SK-N-SH treated with all-trans-retinoic acid at 6 μM for 48 hours (cell line): ENCODE measurements around the gene IL4I1.

Experiments used
- ARNTL ChIP-seq: fragments of 450-650 bp; formaldehyde crosslinking; IDR thresholded peaks from 2 replicates; pipeline ENCODE4 v1.5.0; 2020; ENCODE audit warnings: low read depth, mild to moderate bottlenecking, moderate library complexity, borderline replicate concordance
- CSDC2 ChIP-seq: fragments of 250-450 bp; sonication (Bioruptor Pico); IDR thresholded peaks from 2 replicates; pipeline ENCODE4 v1.5.0; 2020; ENCODE audit warnings: mild to moderate bottlenecking, moderate library complexity
- GLIS3 ChIP-seq: fragments of 250-450 bp; sonication (Bioruptor Pico); IDR thresholded peaks from 2 replicates; pipeline ENCODE4 v1.5.0; 2020; ENCODE audit warnings: mild to moderate bottlenecking, moderate library complexity
- PPARA ChIP-seq: fragments of 250-450 bp; sonication (Bioruptor Pico); IDR thresholded peaks from 2 replicates; pipeline ENCODE4 v1.5.0; 2020; ENCODE audit warnings: mild to moderate bottlenecking, borderline replicate concordance
- TCF4 ChIP-seq: fragments of 250-450 bp; sonication (Bioruptor Pico); IDR thresholded peaks from 2 replicates; pipeline ENCODE4 v1.8.0; 2021; ENCODE audit warnings: mild to moderate bottlenecking, moderate library complexity, borderline replicate concordance
- TOX ChIP-seq: fragments of 250-450 bp; sonication (Bioruptor Pico); IDR thresholded peaks from 2 replicates; pipeline ENCODE4 v1.8.0; 2021; ENCODE audit warnings: mild to moderate bottlenecking, moderate library complexity, borderline replicate concordance
- ZNF8 ChIP-seq: fragments of 450-650 bp; formaldehyde crosslinking; IDR thresholded peaks from 2 replicates; pipeline ENCODE4 v1.5.0; 2020; ENCODE audit warnings: mild to moderate bottlenecking, moderate library complexity
- TF ChIP-seq, protein P1 (sequence below): fragments of 250-450 bp; sonication (Bioruptor Pico); IDR thresholded peaks from 2 replicates; pipeline ENCODE4 v1.5.0; 2020; ENCODE audit warnings: mild to moderate bottlenecking, moderate library complexity
- TF ChIP-seq, protein P2 (sequence below): fragments of 250-450 bp; sonication (Bioruptor Pico); IDR thresholded peaks from 2 replicates; pipeline ENCODE4 v1.8.0; 2021; ENCODE audit warnings: low read depth, mild to moderate bottlenecking, moderate library complexity, borderline replicate concordance
- TF ChIP-seq, protein P3 (sequence below): fragments of 250-450 bp; sonication (Bioruptor Pico); IDR thresholded peaks from 2 replicates; pipeline ENCODE4 v1.8.0; 2020; ENCODE audit warnings: mild to moderate bottlenecking, moderate library complexity, borderline replicate concordance

DNA sequence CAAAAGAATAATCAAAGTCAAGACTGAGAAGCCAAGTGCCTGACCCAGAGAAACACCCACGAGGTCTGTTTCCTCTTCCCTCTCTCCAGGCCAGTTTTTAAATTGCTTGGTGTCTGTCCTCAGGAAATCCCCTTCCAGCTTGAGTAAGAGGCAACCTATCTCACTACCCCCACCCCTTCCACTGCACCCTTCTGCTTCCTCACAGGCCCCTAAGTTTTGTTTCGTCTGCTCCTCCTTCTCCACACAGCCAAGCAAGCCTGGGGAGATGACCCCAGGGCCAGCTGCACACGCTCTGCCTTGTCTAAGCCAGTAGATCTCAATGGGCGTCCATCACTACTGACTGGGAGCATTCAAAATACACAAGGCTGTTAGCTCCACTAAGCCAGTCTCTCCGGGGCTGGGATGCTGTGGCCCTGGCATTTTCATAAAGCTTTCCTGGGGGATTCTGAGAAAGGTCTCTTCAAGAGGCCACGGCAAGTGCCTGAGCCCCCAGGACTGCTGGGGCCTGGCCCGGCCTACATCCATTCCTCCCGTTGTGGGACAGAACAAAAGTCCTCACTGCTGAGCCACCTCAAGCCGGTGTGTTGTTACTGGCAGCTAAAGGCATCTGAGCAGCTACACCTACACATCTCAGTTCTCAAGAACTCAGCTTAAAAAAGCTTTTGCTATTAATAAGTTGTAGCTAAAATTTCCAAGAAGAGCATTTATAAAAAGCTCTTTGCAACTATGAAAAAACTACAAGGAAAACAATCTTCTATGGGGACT lies 14.9 kb upstream of the IL4I1 start:
- TF ChIP-seq TCF4 (CRISPR knock-in tag) = no peak
- TF ChIP-seq, protein P1, sequence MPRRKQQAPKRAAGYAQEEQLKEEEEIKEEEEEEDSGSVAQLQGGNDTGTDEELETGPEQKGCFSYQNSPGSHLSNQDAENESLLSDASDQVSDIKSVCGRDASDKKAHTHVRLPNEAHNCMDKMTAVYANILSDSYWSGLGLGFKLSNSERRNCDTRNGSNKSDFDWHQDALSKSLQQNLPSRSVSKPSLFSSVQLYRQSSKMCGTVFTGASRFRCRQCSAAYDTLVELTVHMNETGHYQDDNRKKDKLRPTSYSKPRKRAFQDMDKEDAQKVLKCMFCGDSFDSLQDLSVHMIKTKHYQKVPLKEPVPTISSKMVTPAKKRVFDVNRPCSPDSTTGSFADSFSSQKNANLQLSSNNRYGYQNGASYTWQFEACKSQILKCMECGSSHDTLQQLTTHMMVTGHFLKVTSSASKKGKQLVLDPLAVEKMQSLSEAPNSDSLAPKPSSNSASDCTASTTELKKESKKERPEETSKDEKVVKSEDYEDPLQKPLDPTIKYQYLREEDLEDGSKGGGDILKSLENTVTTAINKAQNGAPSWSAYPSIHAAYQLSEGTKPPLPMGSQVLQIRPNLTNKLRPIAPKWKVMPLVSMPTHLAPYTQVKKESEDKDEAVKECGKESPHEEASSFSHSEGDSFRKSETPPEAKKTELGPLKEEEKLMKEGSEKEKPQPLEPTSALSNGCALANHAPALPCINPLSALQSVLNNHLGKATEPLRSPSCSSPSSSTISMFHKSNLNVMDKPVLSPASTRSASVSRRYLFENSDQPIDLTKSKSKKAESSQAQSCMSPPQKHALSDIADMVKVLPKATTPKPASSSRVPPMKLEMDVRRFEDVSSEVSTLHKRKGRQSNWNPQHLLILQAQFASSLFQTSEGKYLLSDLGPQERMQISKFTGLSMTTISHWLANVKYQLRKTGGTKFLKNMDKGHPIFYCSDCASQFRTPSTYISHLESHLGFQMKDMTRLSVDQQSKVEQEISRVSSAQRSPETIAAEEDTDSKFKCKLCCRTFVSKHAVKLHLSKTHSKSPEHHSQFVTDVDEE = no peak
- TF ChIP-seq CSDC2 (CRISPR knock-in tag) = no peak
- no peak for TF ChIP-seq GLIS3 (CRISPR knock-in tag)
- no peak for TF ChIP-seq TOX (CRISPR knock-in tag)
- TF ChIP-seq, protein P2, sequence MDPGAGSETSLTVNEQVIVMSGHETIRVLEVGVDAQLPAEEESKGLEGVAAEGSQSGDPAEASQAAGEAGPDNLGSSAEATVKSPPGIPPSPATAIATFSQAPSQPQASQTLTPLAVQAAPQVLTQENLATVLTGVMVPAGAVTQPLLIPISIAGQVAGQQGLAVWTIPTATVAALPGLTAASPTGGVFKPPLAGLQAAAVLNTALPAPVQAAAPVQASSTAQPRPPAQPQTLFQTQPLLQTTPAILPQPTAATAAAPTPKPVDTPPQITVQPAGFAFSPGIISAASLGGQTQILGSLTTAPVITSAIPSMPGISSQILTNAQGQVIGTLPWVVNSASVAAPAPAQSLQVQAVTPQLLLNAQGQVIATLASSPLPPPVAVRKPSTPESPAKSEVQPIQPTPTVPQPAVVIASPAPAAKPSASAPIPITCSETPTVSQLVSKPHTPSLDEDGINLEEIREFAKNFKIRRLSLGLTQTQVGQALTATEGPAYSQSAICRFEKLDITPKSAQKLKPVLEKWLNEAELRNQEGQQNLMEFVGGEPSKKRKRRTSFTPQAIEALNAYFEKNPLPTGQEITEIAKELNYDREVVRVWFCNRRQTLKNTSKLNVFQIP (CRISPR knock-in tag) = no peak
- no peak for TF ChIP-seq ZNF8 (CRISPR knock-in tag)
- no peak for TF ChIP-seq PPARA (CRISPR knock-in tag)
- TF ChIP-seq, protein P3, sequence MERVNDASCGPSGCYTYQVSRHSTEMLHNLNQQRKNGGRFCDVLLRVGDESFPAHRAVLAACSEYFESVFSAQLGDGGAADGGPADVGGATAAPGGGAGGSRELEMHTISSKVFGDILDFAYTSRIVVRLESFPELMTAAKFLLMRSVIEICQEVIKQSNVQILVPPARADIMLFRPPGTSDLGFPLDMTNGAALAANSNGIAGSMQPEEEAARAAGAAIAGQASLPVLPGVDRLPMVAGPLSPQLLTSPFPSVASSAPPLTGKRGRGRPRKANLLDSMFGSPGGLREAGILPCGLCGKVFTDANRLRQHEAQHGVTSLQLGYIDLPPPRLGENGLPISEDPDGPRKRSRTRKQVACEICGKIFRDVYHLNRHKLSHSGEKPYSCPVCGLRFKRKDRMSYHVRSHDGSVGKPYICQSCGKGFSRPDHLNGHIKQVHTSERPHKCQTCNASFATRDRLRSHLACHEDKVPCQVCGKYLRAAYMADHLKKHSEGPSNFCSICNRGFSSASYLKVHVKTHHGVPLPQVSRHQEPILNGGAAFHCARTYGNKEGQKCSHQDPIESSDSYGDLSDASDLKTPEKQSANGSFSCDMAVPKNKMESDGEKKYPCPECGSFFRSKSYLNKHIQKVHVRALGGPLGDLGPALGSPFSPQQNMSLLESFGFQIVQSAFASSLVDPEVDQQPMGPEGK (CRISPR knock-in tag) = no peak
- TF ChIP-seq ARNTL = no peak
